ENCODE data around the gene RFX2.
A peak's percentile ranks its signal among the peaks of the same experiment; 100 is the strongest.
"Not testable (repeated sequence)": the region's sequence is repeated elsewhere in the genome, so short reads cannot be mapped to it uniquely, and the experiment has no call there.

The RFX2 gene

DNA sequence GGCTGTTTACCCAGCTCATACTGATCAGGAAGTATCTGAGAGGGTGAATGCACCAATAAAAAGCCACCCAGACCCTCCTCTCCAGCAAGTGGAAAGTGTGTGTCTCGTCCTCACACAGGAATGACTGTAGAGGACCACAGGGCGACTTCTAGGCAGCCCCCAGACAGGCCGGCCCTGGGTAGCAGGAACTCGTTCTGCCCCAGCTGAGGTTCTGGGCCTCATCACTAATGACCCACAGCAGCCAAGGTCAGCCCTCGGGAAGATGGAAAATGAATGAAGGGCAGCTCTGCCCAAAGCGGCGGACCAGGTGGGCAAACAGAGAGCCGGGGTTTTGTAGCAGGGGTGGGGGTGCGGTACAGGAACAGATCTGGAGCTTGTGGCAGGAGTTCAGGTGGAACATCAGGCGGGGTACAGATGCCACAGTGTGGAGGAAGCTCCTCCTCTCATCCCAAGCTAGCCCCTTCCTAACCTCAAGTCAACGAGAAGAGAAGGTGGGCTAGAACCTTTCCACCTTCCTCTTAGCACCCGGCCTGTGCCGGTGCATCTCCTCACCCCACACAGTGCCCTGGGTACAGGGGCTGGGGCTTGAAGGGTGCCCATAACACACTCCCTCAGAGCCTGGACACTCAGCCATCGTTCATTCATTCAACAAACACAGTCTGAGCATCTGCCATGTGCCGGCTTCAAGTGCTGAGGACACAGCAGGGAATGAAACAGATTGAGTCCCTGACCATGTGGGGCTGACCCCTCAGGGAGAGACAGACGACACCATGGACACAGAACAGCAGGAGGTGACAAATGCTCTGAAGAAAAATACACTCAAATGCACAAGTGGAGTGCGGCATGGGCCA lies 36.2 kb downstream of the RFX2 start:
- peak; percentile 14 for DNase-seq

DNA sequence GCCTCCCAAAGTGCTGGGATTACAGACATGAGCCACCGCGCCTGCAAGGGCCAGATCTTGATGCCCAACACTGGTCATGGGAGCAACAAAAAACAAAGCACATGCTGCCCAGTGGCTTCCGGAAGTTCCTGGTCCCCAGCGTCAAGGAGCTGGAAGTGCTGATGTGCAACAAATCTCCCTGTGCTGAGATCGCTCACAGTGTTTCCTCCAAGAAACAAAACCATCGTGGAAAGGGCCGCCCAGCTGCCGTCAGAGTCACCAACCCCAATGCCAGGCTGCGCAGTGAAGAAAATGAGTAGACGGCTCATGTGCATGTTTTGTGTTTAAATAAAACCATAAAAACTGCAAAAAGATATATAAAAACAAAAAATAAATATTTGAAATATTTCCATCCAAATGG lies 37.1 kb downstream of the RFX2 start:
- DNase-seq, result not testable (repeated sequence)

DNA sequence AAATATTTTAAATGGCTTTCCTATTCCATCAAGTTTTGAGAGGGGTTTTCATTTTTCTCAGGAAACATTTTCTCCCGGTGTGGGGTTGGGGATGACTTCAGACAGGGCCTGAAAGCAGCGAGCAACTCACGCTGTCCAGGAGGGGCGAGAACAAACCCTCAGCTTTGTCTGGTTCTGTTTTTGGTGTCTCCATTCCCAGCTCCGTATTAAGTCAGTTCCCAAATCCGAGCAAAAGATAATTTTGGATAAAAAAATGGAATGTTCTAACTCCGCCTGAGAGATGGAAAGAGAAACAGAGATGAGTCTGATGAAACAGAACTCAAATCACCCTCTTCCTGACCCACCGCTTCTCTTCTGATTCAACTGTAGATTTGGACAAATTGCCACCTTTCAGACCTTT lies 38.4 kb downstream of the RFX2 start:
- no peak for DNase-seq

DNA sequence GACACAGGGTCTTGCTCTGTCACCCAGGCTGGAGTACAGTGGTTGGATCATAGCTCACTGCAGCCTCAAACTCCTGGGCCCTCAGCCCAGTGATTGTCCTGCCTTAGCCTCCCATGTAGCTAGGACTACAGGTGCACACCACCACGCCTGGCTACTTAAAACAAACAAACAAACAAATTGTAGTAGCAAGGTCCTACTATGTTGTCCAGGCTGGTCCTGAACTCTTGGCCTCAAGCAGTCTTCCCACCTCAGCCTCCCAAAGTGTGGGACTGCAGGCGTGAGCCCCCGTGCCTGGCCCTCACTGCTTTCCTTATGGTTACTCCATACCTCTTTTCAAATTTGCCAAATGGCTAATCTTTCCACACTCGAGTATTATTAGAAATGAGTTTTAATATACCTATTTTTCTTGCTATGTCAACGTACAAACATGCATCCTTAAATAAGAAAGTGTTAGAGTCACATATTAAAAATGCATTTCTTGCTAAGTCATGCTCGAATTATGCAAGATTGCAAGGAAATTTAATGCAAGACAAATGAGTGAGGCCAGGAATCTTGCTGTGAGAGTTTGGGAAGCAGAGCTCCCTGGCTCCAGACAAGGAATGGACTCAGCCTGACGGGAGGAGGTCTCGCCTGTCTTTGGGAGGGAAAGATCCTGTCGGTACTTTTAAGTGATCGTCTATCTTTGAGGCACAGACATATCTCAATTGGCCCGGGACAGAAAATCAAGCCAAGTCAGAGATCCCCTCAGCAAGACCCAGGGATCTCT lies 39.4 kb downstream of the RFX2 start:
- no peak for DNase-seq

DNA sequence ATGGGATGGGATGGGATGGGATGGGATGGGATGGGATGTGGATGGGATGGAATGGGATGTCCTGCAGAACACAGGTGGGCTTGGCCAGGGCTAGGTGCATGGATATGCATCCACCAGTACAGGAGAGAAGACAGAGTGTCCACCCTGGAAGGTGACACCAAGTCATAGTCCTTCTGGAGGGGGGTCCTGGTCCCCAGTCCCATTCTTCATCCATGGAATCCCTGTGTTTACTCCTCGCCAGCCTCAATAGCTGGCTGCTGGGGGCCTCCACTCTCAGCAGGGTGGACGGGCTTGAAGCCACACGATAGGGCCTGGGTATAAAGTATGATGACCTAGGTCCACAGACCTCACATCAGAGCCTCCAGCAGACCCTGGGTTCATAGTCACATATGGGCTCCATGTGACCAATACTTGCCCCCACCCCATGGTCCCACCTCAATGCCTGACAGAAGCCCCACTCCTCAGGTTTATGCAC lies 40.1 kb downstream of the RFX2 start:
- no peak for DNase-seq

DNA sequence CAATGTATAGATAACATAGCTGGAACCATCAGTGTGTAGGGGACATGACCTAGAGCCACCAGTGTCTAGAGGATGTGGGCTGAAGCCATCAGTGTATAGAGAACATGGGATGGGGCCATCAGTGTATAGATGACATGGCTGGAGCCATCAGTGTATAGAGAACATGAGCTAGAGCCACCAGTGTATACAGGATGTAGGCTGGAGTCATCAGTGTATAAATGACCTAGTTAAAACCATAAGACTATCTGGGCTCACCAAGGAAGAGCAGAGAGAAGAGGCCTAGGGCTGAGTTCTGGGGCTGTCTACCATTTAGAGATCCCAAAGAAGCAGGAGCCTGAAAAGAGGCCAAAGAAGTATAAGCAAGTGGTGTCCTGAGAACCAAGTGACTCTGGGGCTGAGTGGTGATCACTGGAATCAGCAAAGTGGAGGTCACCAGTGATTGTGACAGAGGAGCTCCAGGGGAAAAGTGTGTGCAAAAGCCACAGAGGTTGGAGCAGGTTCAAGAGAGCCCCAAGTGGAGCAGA lies 41.0 kb downstream of the RFX2 start:
- DNase-seq, result no peak

DNA sequence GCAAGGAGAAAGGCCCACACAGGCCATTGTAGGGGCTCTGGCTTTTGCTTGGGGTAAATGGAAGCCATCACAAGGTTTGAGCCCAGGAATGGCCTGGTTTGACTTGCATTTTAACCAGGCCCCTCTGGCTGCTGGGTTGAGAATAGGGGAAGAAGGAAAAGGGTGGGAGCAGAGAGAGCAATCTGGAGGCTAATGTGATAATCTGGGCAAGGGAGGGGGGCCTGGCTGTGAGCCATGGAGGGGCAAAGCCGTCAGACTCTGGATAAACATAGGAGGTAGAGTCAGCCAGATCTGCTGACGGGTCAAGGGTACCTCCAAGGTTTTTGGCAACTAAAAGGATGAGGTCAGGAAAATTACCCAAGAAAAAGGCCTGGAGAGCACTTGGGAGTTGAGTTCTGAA lies 41.6 kb downstream of the RFX2 start:
- no peak for DNase-seq

DNA sequence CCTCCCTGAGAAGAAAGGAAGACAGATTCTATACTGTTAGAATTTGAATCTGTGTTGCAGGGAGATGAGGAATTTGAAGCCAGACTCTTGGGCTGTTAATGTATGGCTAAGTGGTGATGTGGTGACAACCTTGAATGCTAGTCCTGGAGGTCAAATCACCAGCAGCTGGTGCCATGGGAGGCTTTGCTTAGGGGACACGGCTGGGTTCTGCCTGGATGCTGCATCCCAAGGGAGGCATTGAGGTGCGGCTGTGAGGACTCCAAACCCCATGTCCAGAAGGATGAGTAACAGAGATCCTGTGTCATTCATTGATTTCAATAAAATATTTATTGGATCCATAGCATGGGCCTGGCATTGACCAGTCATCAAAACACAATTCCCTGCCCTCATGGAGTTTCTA lies 42.3 kb downstream of the RFX2 start:
- DNase-seq, result no peak

DNA sequence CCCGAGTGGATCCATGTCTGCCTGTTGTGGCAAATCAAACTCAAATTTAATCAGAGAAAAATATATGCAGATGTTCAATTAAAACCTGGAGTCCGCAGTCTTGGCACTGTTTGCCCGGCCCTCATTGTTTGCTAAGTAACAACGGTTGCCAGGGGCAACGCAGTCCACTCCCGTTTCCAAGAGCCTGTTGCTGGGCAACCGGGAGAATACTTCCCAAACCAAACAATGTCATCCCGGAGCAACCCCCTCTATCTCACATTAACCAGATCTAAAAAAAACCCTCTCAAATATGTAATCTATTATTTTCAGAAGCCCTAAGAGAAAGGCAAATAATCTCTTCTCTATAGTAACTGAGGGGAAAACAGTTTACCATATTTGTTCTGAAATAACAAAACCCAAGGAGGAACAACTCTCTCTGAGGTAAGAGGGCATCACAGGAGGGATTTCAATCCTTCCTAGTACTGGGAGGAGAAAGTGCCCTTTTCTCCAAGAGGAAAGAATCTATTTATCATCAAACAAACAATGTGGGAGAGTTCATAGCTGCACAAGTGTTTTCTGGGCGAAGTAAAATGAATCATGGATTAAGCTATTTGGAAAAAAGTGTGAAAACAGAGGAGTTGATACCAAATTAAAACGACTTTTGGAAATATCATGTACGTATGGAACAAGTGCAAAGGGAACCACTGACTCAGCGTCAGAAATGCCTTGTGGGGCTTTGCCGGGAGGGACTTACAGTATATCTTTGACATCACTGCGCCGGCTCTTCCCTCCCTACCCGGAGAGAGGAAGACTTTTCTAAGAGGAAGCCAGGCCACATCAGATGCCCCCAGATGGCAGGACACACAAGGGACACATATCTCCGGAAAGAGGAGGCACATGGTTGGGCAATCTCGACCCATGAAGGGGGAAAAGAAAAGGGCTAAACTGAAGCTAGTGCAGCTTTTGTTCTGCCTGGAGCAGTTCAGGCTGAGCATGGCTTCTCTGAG lies 43.3 kb downstream of the RFX2 start:
- peak; percentile 97 for DNase-seq

DNA sequence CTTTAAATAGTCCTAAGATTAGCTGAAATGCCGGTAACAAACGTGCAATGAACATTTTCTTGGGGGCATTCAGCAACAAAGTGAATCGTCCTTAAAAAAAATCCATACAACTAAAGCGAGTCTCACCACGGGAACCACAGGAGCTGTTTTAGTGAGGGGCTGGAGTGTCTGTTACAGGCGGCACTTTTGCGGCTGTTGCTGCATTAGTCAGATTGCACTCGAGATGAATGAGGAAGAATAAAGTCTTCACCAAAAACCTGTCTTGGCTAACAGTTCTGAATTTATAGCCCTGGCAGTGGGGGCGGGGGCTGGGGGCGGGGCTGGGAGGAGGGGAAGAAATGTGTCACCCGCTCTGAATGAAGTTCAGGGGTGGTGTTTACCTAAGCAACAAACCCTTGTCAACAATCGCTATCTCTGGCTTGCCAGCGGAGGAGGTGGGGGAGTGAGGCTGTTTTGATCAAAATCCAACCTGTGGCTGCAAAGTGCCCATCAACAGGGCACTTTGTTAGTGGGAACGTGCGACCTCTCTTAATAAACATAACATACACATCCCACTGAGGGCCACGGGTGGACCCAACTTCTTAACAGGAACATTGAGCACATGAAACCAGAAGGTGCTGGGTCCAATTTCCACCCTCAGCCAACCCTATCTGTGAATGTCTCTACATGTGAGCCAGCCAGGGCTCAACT lies 44.5 kb downstream of the RFX2 start:
- peak; percentile 31 for DNase-seq

DNA sequence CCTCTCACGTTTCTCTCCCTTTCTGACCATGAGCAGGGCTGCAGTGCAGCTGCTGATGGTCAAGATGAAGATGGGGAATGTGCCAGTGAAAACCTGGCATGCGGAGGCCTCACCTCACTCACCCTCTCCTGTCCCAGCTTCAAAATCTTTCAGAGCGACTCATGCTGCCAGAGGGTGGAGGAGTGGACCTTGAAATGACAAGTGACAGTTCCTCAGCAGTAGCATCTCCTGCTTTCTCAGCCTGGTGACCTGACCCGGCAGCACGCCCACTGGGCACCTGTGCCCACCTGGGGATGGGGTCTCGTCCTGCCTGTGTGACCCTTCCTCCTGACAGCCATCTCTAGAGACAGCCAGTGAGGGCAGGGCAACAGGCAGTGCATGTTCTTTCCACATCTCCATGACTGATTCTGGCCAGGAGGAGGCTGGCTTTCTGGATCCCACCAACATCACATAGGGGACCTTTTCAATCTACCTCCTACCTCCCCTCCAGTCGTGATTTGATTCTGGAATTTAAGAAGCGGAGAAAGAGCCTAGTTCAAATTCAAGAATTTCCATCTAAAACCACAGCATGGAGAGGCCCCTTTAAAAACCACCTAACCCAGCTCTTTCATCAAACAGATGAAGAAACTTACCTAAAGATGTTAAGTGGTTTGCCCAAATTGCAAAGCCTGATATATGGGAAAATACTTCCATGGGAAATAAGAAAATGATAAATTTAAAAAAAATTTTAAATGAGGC lies 45.8 kb downstream of the RFX2 start:
- DNase-seq, result no peak

DNA sequence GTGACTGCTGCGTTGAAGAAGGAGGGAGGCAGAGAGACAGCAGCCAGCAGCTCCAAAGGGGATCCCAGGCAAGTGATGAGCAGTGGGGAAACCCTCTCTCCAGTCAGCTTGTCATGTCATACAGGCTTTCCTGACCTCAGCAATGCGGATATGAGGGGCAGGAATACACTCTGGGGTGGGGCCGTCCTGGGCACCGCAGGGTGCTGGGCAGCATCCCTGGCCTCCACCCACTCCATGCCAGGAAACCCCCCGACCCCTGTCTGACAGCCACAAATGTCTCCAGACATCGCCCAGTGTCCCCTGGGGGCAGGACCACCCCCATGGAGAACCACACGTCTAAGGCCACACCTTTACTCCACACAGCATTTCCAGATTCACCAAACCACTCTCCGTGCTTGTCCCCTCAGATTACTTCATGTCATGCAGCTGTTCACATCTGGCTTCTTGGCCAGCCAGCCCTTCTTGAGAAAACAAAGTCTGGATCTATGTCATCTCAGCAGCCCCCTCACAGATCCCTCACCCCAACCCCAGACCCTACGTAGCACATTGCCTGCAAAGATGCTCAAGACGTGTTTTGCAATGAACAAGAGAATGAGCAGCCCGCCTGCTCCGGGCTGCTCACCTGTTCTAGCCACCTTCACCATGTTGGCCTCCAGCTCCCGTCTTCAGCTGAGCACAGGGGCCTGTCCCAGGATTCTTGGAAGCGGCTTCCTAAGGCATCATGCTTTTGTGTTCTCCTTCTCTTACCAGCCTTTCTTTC lies 46.5 kb downstream of the RFX2 start:
- no peak for DNase-seq

DNA sequence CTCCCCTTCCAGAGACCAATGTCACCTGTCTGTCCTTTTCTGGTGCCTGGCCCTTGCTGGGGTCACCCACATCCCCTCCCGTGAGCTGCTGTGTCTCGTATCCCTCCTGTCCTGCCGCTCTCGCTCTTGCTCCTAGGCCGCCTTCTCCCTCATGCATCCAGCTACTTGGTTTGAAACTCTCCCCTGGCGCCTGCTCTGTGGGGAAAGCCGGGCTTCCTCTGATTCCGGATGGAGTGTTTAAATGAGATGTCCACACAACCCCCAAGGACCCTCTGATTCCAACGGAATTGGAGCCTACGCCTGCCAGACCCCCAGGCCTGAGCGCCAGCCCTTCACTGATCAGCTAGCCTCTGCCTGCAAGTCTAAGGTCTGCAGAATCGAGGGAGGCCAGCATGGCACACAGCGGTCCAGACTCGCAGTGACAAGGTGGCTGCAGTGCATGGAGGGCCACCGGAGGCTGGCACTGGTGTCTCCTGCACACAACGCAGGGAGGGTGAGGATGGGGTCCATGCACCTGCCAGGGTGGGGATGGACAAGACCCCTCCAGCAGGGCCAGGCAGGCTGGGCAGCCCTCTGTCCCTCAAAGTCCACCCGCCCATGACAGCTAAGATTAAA lies 47.2 kb downstream of the RFX2 start:
- DNase-seq, result no peak

DNA sequence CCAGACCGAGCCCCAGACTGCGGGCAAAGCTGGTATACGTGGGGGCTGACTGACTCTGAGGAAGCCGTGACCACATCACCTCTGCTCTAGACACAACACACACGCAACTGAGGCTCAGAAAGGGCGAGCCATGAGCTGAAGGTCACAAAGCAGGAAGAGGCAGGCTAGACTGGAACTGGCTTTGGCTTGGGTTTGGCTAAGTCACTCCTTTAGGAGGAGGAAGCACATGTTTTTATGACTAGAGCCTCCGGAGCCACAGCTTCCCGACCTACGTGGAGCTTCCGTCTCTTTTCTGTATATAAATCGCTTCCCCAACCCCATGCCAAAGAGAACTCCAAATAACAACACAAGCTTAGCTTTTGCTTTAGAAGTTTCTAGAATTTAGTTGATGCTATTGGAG lies 48.0 kb downstream of the RFX2 start:
- no peak for DNase-seq

DNA sequence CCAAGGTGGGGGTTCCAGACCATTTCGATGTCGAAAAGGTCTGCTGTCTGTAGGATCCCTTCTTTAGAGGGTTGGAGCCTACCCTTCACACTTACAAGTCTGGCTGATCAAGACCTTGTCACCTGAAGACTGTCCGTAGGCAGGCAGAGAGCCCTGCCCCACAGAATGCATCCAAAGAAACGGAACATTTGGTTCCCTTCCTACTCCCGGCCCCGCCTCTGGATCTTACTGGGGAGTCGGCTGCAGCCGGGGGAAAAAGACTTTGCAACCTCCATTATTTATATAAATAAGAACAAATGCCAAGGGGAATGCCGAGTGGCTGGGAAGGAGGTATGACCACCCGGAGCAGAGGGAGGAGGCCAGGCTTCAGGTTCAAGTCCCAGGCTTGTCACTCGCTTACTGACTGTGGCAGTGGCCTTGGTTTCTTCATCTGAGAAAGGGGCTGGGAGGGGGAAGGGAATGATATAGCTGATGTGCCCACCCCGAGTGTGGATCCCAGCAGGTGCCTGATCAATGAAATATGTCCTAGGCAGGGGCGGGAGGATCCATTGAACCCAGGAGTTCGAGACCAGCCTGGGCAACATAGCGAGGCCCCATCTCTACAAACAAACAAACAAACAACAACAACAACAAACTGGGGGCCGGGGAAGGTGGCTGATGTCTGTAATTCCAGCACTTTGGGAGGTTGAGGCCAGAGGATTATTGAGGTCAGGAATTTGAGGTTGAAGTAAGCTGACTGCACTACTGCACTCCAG lies 48.7 kb downstream of the RFX2 start:
- no peak for DNase-seq

DNA sequence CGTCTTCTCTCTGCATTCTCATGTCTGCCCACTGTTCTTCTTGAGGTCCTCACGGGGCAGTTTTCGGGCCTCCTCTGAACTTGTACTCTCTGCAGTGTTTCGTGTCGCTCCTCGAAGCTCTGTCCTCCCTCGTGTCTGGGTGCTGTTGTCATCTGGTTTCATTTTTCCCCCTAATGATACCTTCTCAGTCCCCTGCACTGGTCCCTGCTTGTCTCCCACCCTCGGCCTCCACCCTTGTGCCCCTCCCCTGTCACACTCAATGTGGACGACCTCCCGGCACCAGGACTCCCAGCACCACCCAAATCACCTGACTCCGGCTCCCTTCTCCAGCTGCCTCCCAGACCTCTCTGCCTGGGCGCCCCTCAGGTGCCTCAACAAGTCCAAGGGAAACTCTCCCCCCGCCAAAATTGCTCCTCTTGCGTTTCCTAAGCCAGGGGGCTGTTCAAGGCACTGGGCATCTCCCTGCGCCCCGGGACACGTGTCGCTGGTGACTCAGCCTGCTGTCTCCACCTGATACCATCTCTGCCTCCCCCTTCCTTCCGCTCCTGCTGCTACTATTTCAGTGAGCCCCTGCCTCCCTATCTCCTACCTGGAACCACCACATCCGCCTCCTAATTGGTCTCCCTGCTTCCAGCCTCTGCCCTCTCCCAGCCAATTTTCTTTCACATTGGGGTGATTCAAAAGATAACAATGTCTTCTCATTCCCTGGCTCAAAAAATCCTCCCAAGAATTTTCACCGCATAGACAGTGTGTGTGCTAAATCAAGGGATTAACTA lies 49.5 kb downstream of the RFX2 start:
- no peak for DNase-seq

DNA sequence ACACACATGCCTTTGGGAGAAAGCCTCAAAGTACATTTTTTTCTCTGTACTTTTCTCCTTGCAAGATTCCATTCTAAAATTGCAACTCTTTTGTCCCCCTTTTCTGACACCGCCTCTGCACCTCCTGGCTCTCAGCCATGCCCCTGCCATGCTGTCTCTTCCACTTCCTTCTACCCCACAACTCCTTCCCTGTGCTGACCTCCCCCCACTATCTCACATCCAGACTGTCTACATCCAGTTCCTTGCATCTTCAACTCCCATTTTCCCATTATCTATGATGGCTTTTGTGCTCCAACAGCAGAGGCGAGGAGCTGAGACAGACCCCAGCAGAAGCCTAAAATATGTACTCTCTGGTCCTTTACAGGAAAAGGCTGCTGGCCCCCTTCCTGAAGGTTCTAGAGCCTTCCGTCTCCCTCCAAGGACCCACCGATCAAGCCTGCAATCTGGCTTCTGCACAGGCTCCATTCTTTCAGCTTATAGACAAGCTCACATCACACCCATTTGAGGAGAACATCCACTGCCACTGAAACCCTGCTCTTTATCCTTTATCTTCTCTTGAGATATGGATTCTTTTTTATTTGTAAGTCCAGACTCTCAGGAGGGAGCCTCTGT lies 50.2 kb downstream of the RFX2 start:
- no peak for DNase-seq

DNA sequence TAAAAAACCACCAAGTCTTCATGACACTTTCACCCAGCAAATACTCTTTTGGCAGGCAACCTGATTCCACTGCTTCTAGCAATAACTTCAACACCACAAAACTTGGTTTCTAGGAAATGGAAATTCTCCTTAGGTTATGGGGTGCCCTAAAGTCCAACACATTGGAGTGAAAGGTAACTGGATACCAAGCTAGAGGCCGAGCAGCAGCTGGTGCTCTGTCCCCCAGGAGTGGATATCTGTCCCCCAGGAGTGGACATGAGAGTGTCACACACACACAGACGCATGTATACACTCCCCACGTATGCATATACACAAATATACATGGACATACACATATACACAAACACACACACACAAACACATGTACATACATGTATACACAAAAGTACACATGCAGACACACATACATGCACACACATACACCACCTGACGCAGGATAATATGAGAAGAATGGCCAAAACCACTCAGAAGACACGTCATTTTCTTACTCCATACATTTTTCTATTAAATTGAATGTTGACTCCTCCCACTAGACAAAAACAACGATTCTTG lies 50.8 kb downstream of the RFX2 start:
- no peak for DNase-seq
